Esophagus squamous epithelium (tissue), 5 donors: ENCODE data around the gene DPYSL5. TPM values are rescaled to one million over a fixed set of nuclear protein-coding genes. Genes with fewer than 3 reads are reported as not detected.

Source experiments
- DNase-seq: peaks from one replicate; lab custom pipeline; 2025; lab: John Stamatoyannopoulos, UW
- H3K27ac ChIP-seq, 4 donors: fragments of 200-600 bp; sonication (generic); one replicate each; pipeline ENCODE4 v1.5.1; 2016 to 2019; ENCODE audit warnings: mild to moderate bottlenecking in 1 of 4
- H3K27me3 ChIP-seq, 4 donors: fragments of 200-600 bp; sonication (generic); 1 replicate in 3 of 4; 2 replicates in 1 of 4; pipeline versions ENCODE4 v1.5.1 to v1.6.0; 2017 to 2021; ENCODE audit warnings: antibody characterized with exemption in 1 of 4
- H3K36me3 ChIP-seq, 3 donors: fragments of 200-600 bp; sonication (generic); one replicate each; pipeline ENCODE4 v1.5.1; 2016 to 2019
- H3K4me1 ChIP-seq, 3 donors: fragments of 200-600 bp; sonication (generic); one replicate each; pipeline ENCODE4 v1.5.1; 2017 to 2019
- H3K4me3 ChIP-seq, 4 donors: fragments of 200-600 bp; sonication (generic); 1 replicate in 3 of 4; 2 replicates in 1 of 4; pipeline ENCODE4 v1.5.1; 2016 to 2019; ENCODE audit warnings: mild to moderate bottlenecking in 2 of 4, moderate library complexity in 1 of 4
- H3K9me3 ChIP-seq, 3 donors: fragments of 200-600 bp; sonication (generic); one replicate each; pipeline ENCODE4 v1.5.1; 2016 to 2019
- CTCF ChIP-seq, 6 experiments: fragments of 450-650 bp in 4 of 6; fragments of 200-600 bp in 2 of 6; sonication (generic) in 2 of 6; IDR thresholded peaks; one replicate each; pipeline ENCODE4 v1.5.1; 2016 to 2019; ENCODE audit warnings: antibody characterized with exemption in 6 of 6, mild to moderate bottlenecking in 4 of 6, moderate library complexity in 4 of 6
- POLR2A ChIP-seq, 4 donors: fragments of 450-650 bp; IDR thresholded peaks; one replicate each; pipeline ENCODE4 v1.6.1; 2017; ENCODE audit warnings: antibody characterized with exemption in 4 of 4, mild to moderate bottlenecking in 4 of 4, moderate library complexity in 3 of 4
- WGBS, 2 donors: methylation state at CpG; one replicate each; pipeline ENCODE4 v1.1.5; 2018; 5-methylcytosine and 5-hydroxymethylcytosine counted together
- intact Hi-C: fragments of 100-400 bp; cut with DNase I; formaldehyde crosslinking; loops from one replicate; pipeline ENCODE4 v1.15.0; 2022
- total RNA-seq, 4 donors: library from RNA; depleted of rRNA; stranded (reverse); fragments of >200 nt; gene quantifications; one replicate each; pipeline ENCODE4 v1.1.0, GENCODE V29; 2016
- donor health status: DM: yes; HTN: yes; CAD: no.

DPYSL5 gene
- total RNA-seq, 4 donors from 2014 or later = not detected

- H3K4me3 ChIP-seq = no peak overlapping the region
- no peaks in the 10 kb centered on the region for H3K9me3 ChIP-seq
- intact Hi-C loops = no loop called here
- WGBS, 2 donors = 51 to 65% methylated on average over 6 of the region's 6 CpGs
- H3K4me1 ChIP-seq = no peaks in the 10 kb centered on the region
- no peak overlapping the region for H3K27ac ChIP-seq
- TF ChIP-seq CTCF (IDR thresholded peaks at IDR 0.05) = no peak
- no peak for TF ChIP-seq POLR2A (IDR thresholded peaks at IDR 0.05)
- no peaks in the 10 kb centered on the region for H3K36me3 ChIP-seq
- DNase-seq = no peak
- peaks cover 0 to 39% (median 2%) of the 10 kb centered on the region in 4 donors for H3K27me3 ChIP-seq
Observed at GRCh38 chr2:26873286-26873983, 25.5 kb downstream of the DPYSL5 start.

- intact Hi-C loops = no loop called here
- no peaks in the 10 kb centered on the region for H3K36me3 ChIP-seq
- no peak overlapping the region for H3K27ac ChIP-seq
- peaks cover 0 to 38% (median 2%) of the 10 kb centered on the region in 4 donors for H3K27me3 ChIP-seq
- no peak for TF ChIP-seq CTCF (IDR thresholded peaks at IDR 0.05)
- DNase-seq = no peak
- H3K9me3 ChIP-seq = no peaks in the 10 kb centered on the region
- no peaks in the 10 kb centered on the region for H3K4me1 ChIP-seq
- H3K4me3 ChIP-seq = no peak overlapping the region
- 60 to 79% methylated on average over 2 of the region's 2 CpGs for WGBS, 2 donors
Observed at GRCh38 chr2:26874514-26874913, 26.6 kb downstream of the DPYSL5 start.

- DNase-seq = no peak
- Histone ChIP-seq H3K27ac (no peak overlapping the region), H3K9me3 (no peaks in the 10 kb centered on the region), H3K4me1 (no peaks in the 10 kb centered on the region), H3K4me3 (no peak overlapping the region), H3K27me3 (peaks cover 0 to 42% (median 2%) of the 10 kb centered on the region in 4 donors), H3K36me3 (no peaks in the 10 kb centered on the region)
- no peak for TF ChIP-seq POLR2A (IDR thresholded peaks at IDR 0.05)
- no peak for TF ChIP-seq CTCF (IDR thresholded peaks at IDR 0.05)
- intact Hi-C loops = no loop called here
- 78 to 93% methylated on average over 4 of the region's 4 CpGs for WGBS, 2 donors
Observed at GRCh38 chr2:26875065-26875634, 27.2 kb downstream of the DPYSL5 start.

GRCh38 chr2:26875808-26876207, 27.9 kb downstream of the DPYSL5 start:
- Histone ChIP-seq H3K27me3 (peaks cover 0 to 42% (median 2%) of the 10 kb centered on the region in 4 donors), H3K4me3 (no peak overlapping the region), H3K36me3 (no peaks in the 10 kb centered on the region), H3K4me1 (no peaks in the 10 kb centered on the region), H3K9me3 (no peaks in the 10 kb centered on the region), H3K27ac (no peak overlapping the region)
- DNase-seq = no peak
- WGBS, 2 donors = 83 to 87% methylated on average over 3 of the region's 3 CpGs
- no peak for TF ChIP-seq CTCF (IDR thresholded peaks at IDR 0.05)
- intact Hi-C loops = no loop called here

- TF ChIP-seq CTCF (IDR thresholded peaks at IDR 0.05) (no peak), POLR2A (IDR thresholded peaks at IDR 0.05) (no peak)
- DNase-seq = no peak
- H3K27me3 ChIP-seq = peaks cover 0 to 42% (median 2%) of the 10 kb centered on the region in 4 donors
- H3K4me3 ChIP-seq = no peak overlapping the region
- H3K36me3 ChIP-seq = no peaks in the 10 kb centered on the region
- H3K4me1 ChIP-seq = no peaks in the 10 kb centered on the region
- H3K27ac ChIP-seq = no peak overlapping the region
- intact Hi-C loops = no loop called here
- H3K9me3 ChIP-seq = no peaks in the 10 kb centered on the region
- 84 to 92% methylated on average over 5 of the region's 7 CpGs for WGBS, 2 donors
Observed at GRCh38 chr2:26876260-26876659, 28.3 kb downstream of the DPYSL5 start.
